Lower leg skin (tissue), 4 donors: ENCODE results near the gene DAAM2. TPM values are rescaled to one million over a fixed set of nuclear protein-coding genes. Genes with fewer than 3 reads are reported as not detected.

Source experiments
- DNase-seq, 2 donors: peaks; one replicate each; pipeline ENCODE4 v3.0.0-alpha.2; 2019; ENCODE audit warnings: low spot score in 2 of 2
- H3K4me3 ChIP-seq: fragments of 200-600 bp; sonication (generic); 2 replicates; pipeline ENCODE4 v1.5.1; 2017; ENCODE audit warnings: mild to moderate bottlenecking, low read depth; ENCODE audit not compliant: poor library complexity, severe bottlenecking
- CTCF ChIP-seq, 3 donors: fragments of 450-650 bp; IDR thresholded peaks; one replicate each; pipeline ENCODE4 v1.5.1; 2016; ENCODE audit warnings: antibody characterized with exemption in 3 of 3, mild to moderate bottlenecking in 3 of 3, moderate library complexity in 2 of 3
- POLR2A ChIP-seq, 2 donors: fragments of 450-650 bp; IDR thresholded peaks; one replicate each; pipeline ENCODE4 v1.6.1; 2016 to 2017; ENCODE audit warnings: antibody characterized with exemption in 2 of 2, mild to moderate bottlenecking in 1 of 2, moderate library complexity in 1 of 2
- WGBS, 2 donors: methylation state at CpG; one replicate each; pipeline ENCODE4 v1.1.5; 2018; 5-methylcytosine and 5-hydroxymethylcytosine counted together
- intact Hi-C: fragments of 100-400 bp; cut with DNase I; formaldehyde crosslinking; loops from one replicate; pipeline ENCODE4 v1.15.0; 2023; ENCODE audit warnings: low total_unique reads
- total RNA-seq, 4 donors: library from RNA; depleted of rRNA; stranded (reverse); fragments of >200 nt; gene quantifications; one replicate each; pipeline ENCODE4 v1.1.0, GENCODE V29; 2016

DAAM2 gene
- total RNA-seq, 4 donors from 2014 or later = 5.6 to 16.9 (median 8.1) TPM

GRCh38 chr6:39904946-39905639, 112.9 kb downstream of the DAAM2 start:
- WGBS, 2 donors = 55 to 62% methylated on average over 4 of the region's 4 CpGs
- H3K4me3 ChIP-seq = no peak overlapping the region
- TF ChIP-seq POLR2A (IDR thresholded peaks at IDR 0.05) (no peak), CTCF (IDR thresholded peaks at IDR 0.05) (no peak)
- DNase-seq = peak in 1 of 2 donors; percentile 17
- intact Hi-C loops = no loop called here

GRCh38 chr6:39905640-39905975, 113.4 kb downstream of the DAAM2 start:
- H3K4me3 ChIP-seq = no peak overlapping the region
- DNase-seq = peak in 1 of 2 donors; percentile 77
- no peak for TF ChIP-seq POLR2A (IDR thresholded peaks at IDR 0.05)
- TF ChIP-seq CTCF (IDR thresholded peaks at IDR 0.05) = no peak
- WGBS, 2 donors = 78% methylated on average over 4 of the region's 4 CpGs
- intact Hi-C loops = no loop called here

- intact Hi-C loops = no loop called here
- no peak overlapping the region for H3K4me3 ChIP-seq
- peak in 1 of 2 donors; percentile 81 for DNase-seq
- TF ChIP-seq POLR2A (IDR thresholded peaks at IDR 0.05) (no peak), CTCF (IDR thresholded peaks at IDR 0.05) (no peak)
- 84% methylated on average over 10 to 11 of the region's 13 CpGs for WGBS, 2 donors
Observed at GRCh38 chr6:39906318-39906761, 114.2 kb downstream of the DAAM2 start.

- TF ChIP-seq CTCF (IDR thresholded peaks at IDR 0.05) (no peak), POLR2A (IDR thresholded peaks at IDR 0.05) (no peak)
- peak in 1 of 2 donors; percentile 72 for DNase-seq
- H3K4me3 ChIP-seq = no peak overlapping the region
- intact Hi-C loops = no loop called here
- WGBS, 2 donors = 85 to 86% methylated on average over 5 of the region's 5 CpGs
Observed at GRCh38 chr6:39907871-39908575, 115.8 kb downstream of the DAAM2 start.

- no peak overlapping the region for H3K4me3 ChIP-seq
- intact Hi-C loops = no loop called here
- TF ChIP-seq CTCF (IDR thresholded peaks at IDR 0.05) (no peak), POLR2A (IDR thresholded peaks at IDR 0.05) (no peak)
- peak in 1 of 2 donors; percentile 70 for DNase-seq
- WGBS, 2 donors = 80 to 83% methylated on average over 13 of the region's 13 CpGs
Observed at GRCh38 chr6:39908838-39909583, 116.8 kb downstream of the DAAM2 start.
